GM21737 (cell line): ENCODE measurements around the gene GNAQ.

Experiments used
- ATAC-seq: cut with Tn5 transposase; IDR thresholded peaks from one replicate; pipeline ENCODE4 v1.9.1; 2021; ENCODE audit warnings: mild to moderate bottlenecking, moderate library complexity; ENCODE audit not compliant: unreplicated experiment

Gene GNAQ

DNA sequence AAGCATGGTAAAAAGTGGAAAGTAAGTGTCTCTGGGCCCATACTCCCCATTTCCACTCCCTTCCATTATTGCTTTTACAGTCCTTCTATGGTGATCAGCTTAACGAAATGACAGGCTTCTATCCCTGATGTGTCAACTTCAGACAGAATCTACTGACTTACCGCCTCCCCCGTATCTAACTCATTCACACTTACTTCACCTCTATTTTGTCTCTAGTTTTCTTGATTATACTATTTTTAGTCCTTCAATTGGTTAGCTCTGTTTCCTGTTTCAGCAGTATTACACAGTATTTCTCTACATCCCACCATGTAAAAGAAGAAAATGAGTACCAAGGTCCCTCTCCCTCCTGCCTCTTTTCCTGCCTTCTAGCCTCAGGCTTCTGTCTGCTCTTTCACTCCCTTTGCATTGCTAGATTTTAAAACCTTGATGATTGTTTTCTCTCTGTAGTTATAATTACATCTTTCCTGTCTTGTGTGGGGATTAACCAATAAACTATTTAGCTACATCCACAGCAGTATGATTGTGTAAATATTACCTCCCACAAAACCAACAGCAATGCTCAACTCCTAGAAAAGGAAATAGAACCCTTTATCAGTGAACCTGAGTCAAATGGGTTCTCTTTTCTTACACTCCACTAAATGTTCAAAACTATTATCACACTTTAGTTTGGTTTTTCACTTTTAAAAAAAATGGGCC is 53.4 kb downstream of the GNAQ start:
- no peak for ATAC-seq

- ATAC-seq, result no peak
These were observed 54.4 kb downstream of the GNAQ start for GRCh38 chr9:77977210-77977611.

- no peak for ATAC-seq
These were observed 55.8 kb downstream of the GNAQ start for GRCh38 chr9:77975806-77976205.

DNA sequence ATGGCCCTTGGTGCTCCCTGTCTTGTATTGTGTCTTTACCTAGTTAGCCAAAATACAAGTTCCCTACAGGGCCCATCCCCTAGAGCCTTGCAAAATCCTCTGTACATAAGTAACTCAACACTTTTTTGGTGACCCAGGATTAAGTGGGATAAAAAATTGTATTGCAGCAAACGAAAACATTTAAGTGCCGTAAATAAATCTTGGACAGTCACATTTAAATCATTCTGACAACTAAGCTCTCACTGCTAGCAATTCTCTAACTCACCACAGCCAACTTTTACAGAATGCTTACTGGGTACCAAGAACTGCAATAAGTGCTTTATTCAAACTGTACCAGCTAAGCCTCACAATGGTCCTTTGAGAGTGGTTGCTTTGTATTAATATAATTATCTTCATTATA is 56.6 kb downstream of the GNAQ start:
- ATAC-seq, result no peak

DNA sequence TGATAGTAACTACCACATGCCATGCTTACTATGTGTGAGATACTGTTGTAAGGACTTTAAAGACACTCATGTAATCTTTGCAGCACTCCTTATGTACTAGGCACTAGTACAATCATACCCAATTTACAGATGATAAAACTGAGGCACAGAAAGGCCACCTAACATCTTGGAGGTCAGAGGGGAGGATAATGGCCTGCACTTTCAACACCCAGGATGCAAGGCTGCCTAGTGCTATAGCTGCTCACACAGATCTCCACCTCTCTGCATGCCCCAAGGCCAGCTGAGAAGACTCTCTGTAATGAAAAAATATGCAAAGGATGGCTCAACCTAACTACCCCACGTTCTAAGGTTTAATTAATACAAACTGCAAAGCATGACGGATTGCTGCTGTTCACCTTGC is 57.2 kb downstream of the GNAQ start:
- ATAC-seq, result no peak

DNA sequence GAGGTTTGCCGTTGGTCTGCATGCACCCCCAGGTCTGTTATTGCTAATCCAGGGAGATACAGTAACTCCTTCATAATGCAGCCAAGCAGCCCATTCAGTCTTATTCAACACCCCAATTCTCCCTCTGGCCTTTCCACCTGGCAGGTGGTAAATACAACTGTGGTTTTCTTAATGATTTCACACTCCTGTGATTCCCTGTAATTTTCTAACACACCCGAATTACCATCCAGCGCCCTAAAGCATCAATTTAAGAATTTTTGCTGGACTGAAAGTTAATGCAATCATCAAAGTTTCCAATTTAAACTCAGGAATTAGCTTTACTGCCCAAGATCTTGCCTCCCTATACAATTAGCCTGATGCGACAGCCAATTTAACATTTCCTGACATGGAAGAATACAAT is 62.5 kb downstream of the GNAQ start:
- no peak for ATAC-seq

DNA sequence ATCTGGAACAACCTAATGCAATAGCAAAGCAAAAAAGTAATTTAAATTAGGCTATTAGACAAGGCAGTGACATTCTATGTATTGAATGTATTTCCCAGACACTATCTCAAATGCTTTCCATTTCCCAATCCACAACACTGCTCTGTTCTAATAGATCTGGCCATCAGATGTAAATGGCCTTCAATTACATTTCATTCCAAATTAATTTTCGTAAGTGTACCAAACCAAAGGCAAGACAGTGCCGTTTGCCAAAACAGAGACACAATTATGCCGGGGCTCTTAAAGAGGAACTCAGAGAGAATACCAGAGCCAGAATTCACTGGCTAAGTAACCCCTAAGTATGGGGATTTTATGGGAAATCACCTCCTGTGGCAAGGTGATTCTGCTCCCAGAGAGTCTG is 63.1 kb downstream of the GNAQ start:
- ATAC-seq, result no peak

DNA sequence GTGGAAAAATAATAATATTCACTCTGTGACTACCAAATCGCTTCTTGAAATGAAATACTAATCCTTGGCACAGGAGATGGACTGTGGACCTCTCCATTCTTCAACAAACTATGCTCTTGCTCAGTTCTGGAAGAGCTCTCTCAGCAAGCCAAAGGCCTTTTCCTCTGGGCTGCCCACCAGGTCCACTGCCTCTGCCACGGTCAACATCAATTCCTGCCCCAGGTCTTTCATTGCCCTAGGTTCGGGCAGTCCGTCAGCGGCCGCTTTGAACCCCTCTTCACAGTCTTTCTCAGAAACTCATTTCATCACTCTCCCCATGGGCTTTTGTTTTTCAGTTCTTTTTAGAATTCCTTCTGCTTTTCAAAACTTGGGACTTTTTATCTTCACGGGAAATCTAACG is 64.9 kb downstream of the GNAQ start:
- no peak for ATAC-seq

GRCh38 chr9:77965445-77966123 is 66.0 kb downstream of the GNAQ start:
- ATAC-seq, result no peak

GRCh38 chr9:77964258-77964657 is 67.4 kb downstream of the GNAQ start:
- no peak for ATAC-seq

GRCh38 chr9:77961541-77961940 is 70.1 kb downstream of the GNAQ start:
- ATAC-seq, result no peak

GRCh38 chr9:77960356-77961153 is 71.1 kb downstream of the GNAQ start:
- ATAC-seq, result no peak

GRCh38 chr9:77959803-77960202 is 71.8 kb downstream of the GNAQ start:
- no peak for ATAC-seq

DNA sequence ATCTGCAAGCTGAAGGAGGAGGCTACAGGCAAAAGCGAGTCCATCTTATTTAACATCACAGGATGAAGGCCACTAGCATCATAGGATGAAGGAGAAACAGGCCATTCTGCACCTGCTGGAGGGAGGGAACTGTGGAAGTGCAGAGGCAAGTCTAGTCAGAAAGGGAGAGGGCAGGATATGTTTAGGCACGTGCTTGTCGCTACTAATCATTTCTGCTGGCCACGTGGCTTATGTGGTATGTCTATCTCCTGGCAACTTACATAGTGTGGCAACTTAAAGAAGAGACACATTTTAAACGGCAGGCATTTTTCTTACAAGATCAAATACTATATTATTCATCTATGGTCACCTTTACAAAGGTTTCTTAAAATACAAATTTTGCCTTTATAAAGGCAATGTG is 74.0 kb downstream of the GNAQ start:
- ATAC-seq, result no peak

GRCh38 chr9:77956555-77956954 is 75.1 kb downstream of the GNAQ start:
- no peak for ATAC-seq

DNA sequence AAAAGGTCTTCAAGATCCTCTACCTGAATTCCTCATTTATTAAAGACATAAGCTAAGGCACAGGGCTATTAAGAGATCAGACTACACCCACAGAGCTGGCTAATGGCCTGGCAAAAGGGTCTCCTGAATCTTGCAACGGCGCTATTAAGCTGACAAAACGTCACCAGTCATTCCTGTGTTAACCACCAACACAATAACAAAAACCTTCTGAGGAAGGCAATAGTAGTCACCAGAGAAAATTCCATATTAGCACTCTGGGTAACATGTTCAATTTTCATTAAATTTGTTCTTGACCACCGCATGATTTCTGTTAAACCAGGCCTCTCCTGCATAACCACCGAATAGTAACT is 77.0 kb downstream of the GNAQ start:
- ATAC-seq, result no peak

DNA sequence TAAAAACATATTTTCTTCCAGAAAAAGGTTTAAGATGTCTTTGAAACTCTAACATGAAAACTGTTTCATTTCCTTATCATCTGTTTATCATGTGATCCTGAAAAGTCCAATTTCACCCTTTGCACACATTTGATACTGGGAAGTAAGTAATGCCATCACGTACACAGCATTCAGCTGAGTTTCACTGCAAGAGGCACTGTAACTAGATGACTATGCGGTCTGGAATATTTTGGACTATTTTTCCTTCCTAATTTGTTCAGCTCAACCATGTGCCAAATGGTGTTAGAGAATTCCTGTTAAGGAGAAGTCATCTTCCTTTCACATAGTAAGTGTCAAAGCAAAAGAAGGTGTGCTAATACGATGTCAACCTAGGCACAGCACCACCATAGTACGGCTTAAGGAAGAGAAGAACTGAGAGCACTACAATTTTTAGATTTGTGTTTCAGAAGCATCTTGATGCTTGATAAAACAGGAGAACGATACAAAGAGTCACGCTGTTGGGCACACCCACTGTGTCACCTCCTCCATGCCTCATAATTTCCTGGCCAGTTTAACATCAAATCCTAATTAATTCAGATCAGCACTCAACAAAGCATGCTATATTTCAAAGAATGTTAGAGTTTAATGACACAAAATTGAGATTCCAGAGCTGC is 77.5 kb downstream of the GNAQ start:
- ATAC-seq, result no peak

- no peak for ATAC-seq
These were observed 78.0 kb downstream of the GNAQ start for GRCh38 chr9:77953590-77953989.

- no peak for ATAC-seq
These were observed 78.8 kb downstream of the GNAQ start for GRCh38 chr9:77952635-77953328.

- ATAC-seq, result no peak
These were observed 80.2 kb downstream of the GNAQ start for GRCh38 chr9:77951369-77951768.
